Chondrocyte (in vitro differentiated cells): ENCODE measurements around the gene CELA2B. TPM values are rescaled to one million over a fixed set of nuclear protein-coding genes. Genes with fewer than 3 reads are reported as not detected.

Source experiments
- DNase-seq: peaks from one replicate; pipeline ENCODE4 v3.0.0; 2021; ENCODE audit warnings: mixed read lengths, low spot score
- H3K27ac Mint-ChIP-seq: one replicate; pipeline ENCODE4 v1.8.0; 2021; ENCODE audit warnings: mild to moderate bottlenecking, moderate library complexity, mixed read lengths; ENCODE audit not compliant: unreplicated experiment
- H3K27me3 Mint-ChIP-seq: 2 replicates; pipeline ENCODE4 v1.8.0; 2021; ENCODE audit warnings: low read depth, mixed read lengths
- H3K36me3 Mint-ChIP-seq: 2 replicates; pipeline ENCODE4 v1.8.0; 2021; ENCODE audit warnings: low read depth, mixed read lengths
- H3K4me1 Mint-ChIP-seq: 2 replicates; pipeline ENCODE4 v1.8.0; 2021; ENCODE audit warnings: low read depth, mild to moderate bottlenecking, mixed read lengths
- H3K4me3 Mint-ChIP-seq: one replicate; pipeline ENCODE4 v1.8.0; 2021; ENCODE audit warnings: mild to moderate bottlenecking, moderate library complexity, mixed read lengths; ENCODE audit not compliant: unreplicated experiment
- H3K9me3 Mint-ChIP-seq: 2 replicates; pipeline ENCODE4 v1.8.0; 2021; ENCODE audit warnings: low read depth, mixed read lengths
- CTCF ChIP-seq: fragments of 200-600 bp; sonication (generic); IDR thresholded peaks from 2 replicates; pipeline ENCODE4 v1.5.0; 2021; ENCODE audit warnings: antibody characterized with exemption, mild to moderate bottlenecking, moderate library complexity
- total RNA-seq: library from RNA; stranded (reverse); gene quantifications from 3 replicates; pipeline ENCODE4 v1.2.1, GENCODE V29; 2021

Gene CELA2B
- total RNA-seq, 1 donor from 2014 or later, result not detected

GRCh38 chr1:15522551-15522950 lies 46.6 kb downstream of the CELA2B start:
- DNase-seq, result no peak
- Mint-ChIP-seq H3K4me1 (peaks cover 28% of the 10 kb centered on the region), H3K4me3 (no peak overlapping the region), H3K27me3 (no peaks in the 10 kb centered on the region), H3K27ac (no peak overlapping the region), H3K9me3 (no peaks in the 10 kb centered on the region), H3K36me3 (no peaks in the 10 kb centered on the region)
- TF ChIP-seq CTCF, result no peak

GRCh38 chr1:15523104-15524020 lies 47.5 kb downstream of the CELA2B start:
- peaks cover 34% of the 10 kb centered on the region for H3K4me1 Mint-ChIP-seq
- H3K4me3 Mint-ChIP-seq, result peak overlapping the region; percentile 92
- no peaks in the 10 kb centered on the region for H3K36me3 Mint-ChIP-seq
- no peak for TF ChIP-seq CTCF
- no peak for DNase-seq
- H3K27ac Mint-ChIP-seq, result peak overlapping the region; percentile 100
- H3K9me3 Mint-ChIP-seq, result no peaks in the 10 kb centered on the region
- no peaks in the 10 kb centered on the region for H3K27me3 Mint-ChIP-seq

- TF ChIP-seq CTCF, result peak; percentile 29
- peak within 1 kb of the TSS; percentile 92 for H3K4me3 Mint-ChIP-seq
- no peak for DNase-seq
- H3K9me3 Mint-ChIP-seq, result no peaks in the 10 kb centered on the region
- peak within 1 kb of the TSS; percentile 100 for H3K27ac Mint-ChIP-seq
- no peaks in the 10 kb centered on the region for H3K36me3 Mint-ChIP-seq
- peaks cover 37% of the 10 kb centered on the region for H3K4me1 Mint-ChIP-seq
- H3K27me3 Mint-ChIP-seq, result no peaks in the 10 kb centered on the region
Observed at GRCh38 chr1:15524021-15524282, 48.0 kb downstream of the CELA2B start, which contains the start of gene CASP9. CASP9 (minus strand) TSS chr1:15524215; CDS start chr1:15524200, 15 bp downstream.

- Mint-ChIP-seq H3K4me3 (peak overlapping the region; percentile 92), H3K4me1 (peaks cover 37% of the 10 kb centered on the region)
- no peak for TF ChIP-seq CTCF
Observed at GRCh38 chr1:15524283-15525049, 48.6 kb downstream of the CELA2B start.

More at GRCh38 chr1:15524283-15525049, 48.6 kb downstream of the CELA2B start:
- Mint-ChIP-seq H3K27ac (peak overlapping the region; percentile 100), H3K9me3 (no peaks in the 10 kb centered on the region), H3K27me3 (no peaks in the 10 kb centered on the region), H3K36me3 (no peaks in the 10 kb centered on the region)
- DNase-seq, result peak; percentile 99
